IPS-18c (cell line): Measurements from ENCODE around the gene LSM7.

Experiments
- H3K4me3 ChIP-seq: 2 replicates; pipeline ENCODE4 v1.7.0; 2013; ENCODE audit warnings: low read depth, mild to moderate bottlenecking, low read length, moderate library complexity; ENCODE audit not compliant: insufficient read depth
- H3K9me3 ChIP-seq: one replicate; pipeline ENCODE4 v1.6.1; 2013; ENCODE audit warnings: mild to moderate bottlenecking, low read length, moderate library complexity; ENCODE audit not compliant: control insufficient read depth, insufficient read depth

Gene LSM7

DNA sequence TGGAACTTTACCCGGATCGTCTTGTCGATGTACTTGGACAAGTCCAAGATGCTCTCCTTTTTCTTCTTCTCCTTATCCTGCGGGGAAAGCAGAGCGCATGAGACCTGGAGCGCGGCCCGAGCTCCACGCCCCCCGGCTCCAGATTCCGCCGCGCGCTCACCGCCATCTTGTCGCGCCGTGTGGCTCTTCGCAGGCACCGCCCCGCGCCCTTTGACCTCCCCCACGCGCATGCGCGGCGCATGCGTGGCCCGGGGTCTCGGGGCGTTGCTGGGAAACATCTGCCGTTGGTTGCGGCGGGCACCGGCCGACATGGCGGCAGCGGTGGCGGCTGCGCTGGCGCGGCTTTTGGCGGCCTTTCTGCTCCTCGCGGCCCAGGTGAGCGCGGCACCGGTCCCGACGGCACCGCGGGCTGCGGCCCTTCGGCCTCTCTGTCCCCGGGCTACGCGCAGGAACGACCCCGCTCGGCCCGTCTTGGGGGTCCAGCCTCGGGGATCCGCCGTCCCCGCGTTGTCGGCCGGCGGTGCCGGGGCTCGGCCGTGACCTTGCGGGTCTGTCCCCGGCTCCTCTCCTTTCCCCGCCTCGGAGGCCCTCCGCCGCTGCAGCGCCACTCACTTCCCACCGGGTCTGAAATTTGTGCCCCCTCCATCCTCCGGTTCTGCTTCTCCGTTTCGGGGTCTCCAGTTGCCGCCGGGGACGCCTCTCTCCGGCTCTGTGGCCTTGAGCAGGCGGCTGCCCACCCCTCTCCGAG is at the start of gene LSM7, which contains the start of gene SPPL2B:
TSS of gene LSM7 (minus strand) at position 186 of the 748 bp plus-strand sequence. CDS start at position 166, 20 bp downstream.
TSS of gene SPPL2B (plus strand) at position 284 of the 748 bp plus-strand sequence. CDS start at position 310, 26 bp downstream.
- Histone ChIP-seq H3K9me3 (no peaks in the 10 kb centered on the region), H3K4me3 (peak within 1 kb of the TSS; percentile 88)

DNA sequence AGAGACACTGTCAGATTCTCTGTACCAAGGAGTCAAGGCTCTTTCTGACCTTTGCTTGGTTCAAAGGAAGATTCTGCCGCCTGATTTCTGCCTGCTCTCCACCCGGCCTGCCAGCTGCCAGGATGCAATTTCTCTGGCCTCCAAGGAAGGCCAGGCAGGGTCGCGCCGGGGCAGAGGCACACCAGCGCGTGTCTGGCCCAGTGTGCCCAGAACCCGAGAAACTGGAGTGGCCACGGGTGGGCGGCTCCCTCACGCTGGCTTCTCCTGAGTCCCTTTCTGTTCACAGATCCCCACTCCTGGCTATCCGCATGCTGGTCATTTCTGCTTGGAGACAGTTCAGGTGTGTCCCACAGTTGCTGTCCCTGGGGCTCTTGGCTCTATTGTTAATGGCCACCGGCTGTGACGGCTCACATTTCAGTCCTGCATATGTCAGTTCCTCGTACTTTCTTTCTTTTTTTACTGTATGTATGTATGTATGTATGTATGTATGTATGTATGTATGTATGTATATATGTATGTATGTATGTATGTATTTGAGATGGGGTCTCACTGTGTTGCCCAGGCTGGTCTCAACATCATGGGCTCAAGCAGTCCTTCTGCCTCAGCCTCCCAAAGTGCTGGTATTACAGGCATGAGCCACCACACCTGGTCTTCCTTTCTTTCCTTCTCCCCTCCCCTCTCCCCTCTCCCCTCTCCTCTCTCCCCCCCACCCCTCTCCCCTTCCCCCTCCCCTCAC is 48.6 kb upstream of the LSM7 start:
- Histone ChIP-seq H3K9me3 (peaks cover 2% of the 10 kb centered on the region), H3K4me3 (no peak overlapping the region)

DNA sequence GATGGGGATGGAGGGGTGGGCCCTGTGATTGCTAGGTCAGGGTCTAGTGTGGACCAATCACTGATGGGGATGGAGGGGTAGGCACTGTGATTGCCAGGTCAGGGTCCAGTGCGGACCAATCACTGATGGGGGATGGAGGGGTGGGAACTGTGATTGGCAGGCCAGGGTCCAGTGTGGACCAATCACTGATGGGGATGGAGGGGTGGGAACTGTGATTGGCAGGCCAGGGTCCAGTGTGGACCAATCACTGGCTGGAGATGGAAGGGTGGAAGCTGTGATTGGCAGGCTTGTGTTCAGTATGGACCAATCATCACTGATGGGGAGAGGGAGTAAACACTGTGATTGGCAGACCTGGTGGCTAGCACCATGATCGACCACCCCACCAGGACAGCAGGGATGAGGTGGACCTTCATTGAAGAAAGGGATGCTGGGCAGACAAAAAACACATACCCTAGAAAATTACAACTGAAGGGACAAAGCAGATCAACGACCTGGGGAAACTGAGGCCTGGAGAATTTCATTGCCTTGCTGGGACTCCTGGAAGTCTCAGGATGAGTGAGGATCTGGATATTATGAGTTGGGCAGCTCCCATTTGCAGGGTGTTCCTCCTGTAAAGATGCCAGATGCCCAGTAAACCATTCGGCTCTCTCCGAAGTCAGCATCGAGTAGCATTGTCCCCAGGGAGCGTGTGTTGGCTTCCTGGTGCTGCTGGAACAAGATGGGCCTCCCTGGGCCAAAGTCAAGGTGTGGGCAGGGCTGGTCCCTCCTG is 47.2 kb upstream of the LSM7 start:
- no peak overlapping the region for H3K4me3 ChIP-seq
- H3K9me3 ChIP-seq, result no peaks in the 10 kb centered on the region

DNA sequence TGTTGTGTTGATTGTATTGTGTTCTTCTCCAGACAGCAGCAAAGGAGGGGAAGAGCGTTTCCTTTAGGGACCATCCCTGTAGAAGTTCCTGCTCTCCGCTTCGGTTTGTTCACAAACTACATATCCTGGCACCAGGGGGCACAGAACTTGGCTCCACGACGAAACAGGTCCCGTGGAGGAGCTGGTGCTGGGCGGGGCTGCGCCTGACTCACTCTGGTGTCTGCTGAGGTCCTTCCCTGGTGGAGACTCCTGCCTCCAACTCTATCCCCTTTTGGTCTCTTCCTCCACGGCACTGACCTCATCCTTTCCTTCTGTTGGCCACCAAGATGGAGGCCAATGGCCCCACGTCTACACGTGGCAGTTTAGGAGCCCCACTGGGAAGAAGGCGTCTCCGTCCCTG is 46.4 kb upstream of the LSM7 start:
- H3K4me3 ChIP-seq, result no peak overlapping the region
- no peaks in the 10 kb centered on the region for H3K9me3 ChIP-seq

DNA sequence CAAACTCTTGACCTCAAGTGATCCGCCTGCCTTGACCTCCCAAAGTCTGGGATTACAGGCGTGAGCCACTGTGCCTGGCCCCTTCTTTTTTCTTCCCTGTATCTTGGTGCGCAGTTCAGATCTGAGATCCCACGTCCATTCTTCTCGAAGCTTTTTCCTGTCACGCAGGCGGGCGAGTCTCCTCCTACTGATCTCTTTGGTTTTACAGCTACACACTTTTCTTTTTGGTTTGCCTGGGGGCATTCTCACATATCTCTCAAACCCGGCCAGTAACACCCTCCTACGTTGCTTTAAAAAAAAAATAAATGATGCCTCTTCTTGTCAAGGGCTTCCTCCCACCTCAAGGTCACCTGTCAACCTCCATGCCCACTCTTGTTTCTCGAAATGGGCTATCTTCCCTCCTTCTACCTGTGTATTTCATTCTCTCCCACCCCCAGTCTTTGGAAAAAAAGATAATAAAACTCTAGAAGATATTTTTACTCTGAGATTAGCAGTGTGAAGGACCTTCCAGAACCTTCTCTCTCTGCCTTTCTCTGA is 43.8 kb upstream of the LSM7 start:
- H3K4me3 ChIP-seq, result no peak overlapping the region
- H3K9me3 ChIP-seq, result peaks cover 2% of the 10 kb centered on the region

DNA sequence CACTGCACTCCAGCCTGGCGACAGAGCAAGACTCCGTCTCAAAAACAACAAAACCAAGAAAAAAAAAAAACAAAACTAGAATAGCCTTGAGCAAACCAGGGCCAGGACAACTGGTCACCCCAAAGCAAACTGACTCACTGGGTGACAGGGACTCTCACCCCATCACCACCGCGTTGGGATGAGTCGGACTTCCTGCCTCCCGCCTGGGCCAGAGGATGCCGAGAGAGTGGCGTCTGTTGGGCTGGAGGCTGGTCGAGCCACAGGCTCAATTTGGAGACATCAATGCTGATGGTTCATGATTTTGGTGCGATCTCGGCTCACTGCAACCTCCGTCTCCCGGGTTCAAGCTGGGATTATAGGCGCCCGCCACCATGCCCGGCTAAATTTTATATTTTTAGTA is 43.3 kb upstream of the LSM7 start:
- H3K4me3 ChIP-seq, result no peak overlapping the region
- peaks cover 2% of the 10 kb centered on the region for H3K9me3 ChIP-seq

DNA sequence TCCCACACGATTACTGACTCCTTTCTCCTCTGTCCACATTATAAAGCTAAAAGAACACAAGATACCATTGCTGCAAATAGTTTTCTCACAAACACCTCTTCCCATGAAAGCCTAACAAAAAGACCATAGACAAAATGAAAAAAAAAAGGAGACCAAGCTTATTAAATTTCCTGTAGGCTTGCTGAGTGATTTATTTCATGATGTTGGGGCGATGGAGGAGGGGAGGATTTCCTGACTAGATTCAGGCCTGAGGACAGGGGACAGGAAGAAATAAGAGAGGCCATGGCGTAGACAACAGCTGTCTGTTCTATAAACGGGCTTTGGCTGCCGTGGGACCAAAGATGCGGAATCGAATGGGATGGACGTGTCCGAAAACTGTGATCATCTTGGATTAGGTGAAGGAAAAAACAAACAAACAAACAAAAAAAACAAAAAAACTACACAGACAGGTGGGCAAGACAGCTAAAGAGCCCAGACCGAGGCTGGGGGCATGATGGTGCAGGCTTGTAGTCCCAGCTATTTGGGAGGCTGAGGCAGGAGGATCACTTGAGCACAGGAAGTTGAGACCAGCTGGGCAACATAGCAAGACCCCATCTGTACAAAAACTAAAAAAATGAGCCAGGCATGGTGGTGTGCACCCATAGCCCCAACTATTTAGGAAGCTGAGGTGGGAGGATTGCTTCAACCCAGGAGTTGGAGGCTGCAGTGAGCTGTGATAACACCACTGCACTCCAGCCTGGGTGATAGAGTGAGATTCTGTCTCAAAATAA is 37.0 kb upstream of the LSM7 start:
- H3K9me3 ChIP-seq, result peaks cover 2% of the 10 kb centered on the region
- no peak overlapping the region for H3K4me3 ChIP-seq

DNA sequence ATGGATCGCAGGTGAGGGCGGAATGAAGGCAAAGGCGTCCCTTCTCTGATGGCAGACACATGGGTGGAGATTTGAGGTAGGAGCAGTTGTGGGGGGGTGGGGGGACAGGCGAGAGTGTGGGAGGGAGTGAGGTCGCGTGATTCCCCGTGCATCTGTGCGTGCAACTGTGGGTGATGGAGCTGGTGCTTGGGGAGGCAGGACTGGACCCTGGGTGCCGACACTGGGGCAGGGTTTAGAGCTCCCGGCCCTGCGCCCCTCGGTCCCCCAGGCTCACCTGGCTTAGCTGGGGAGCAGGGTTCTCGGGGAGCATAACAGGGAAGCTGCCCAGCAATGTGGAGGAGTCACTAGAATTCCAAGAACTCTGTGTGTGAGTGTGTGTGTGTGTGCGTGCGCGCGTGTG is 35.0 kb upstream of the LSM7 start:
- H3K9me3 ChIP-seq, result peaks cover 2% of the 10 kb centered on the region
- H3K4me3 ChIP-seq, result no peak overlapping the region

DNA sequence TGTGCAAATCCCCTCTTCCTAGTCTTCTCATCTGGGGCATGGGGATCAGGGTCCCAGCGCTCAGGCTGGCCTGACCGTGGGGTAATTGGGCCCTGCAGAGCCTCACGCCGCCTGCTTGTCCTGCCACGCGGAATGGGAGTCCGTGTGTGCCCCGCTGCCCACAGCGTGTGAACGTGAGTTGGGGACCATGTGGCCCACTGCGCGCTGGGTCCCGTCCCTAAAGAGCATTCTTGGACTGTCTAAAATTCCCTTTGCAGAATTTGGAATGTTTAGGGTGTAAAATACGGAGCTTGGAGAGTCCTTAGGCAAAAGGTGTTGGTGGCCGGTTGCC is 34.5 kb upstream of the LSM7 start:
- H3K4me3 ChIP-seq, result no peak overlapping the region

DNA sequence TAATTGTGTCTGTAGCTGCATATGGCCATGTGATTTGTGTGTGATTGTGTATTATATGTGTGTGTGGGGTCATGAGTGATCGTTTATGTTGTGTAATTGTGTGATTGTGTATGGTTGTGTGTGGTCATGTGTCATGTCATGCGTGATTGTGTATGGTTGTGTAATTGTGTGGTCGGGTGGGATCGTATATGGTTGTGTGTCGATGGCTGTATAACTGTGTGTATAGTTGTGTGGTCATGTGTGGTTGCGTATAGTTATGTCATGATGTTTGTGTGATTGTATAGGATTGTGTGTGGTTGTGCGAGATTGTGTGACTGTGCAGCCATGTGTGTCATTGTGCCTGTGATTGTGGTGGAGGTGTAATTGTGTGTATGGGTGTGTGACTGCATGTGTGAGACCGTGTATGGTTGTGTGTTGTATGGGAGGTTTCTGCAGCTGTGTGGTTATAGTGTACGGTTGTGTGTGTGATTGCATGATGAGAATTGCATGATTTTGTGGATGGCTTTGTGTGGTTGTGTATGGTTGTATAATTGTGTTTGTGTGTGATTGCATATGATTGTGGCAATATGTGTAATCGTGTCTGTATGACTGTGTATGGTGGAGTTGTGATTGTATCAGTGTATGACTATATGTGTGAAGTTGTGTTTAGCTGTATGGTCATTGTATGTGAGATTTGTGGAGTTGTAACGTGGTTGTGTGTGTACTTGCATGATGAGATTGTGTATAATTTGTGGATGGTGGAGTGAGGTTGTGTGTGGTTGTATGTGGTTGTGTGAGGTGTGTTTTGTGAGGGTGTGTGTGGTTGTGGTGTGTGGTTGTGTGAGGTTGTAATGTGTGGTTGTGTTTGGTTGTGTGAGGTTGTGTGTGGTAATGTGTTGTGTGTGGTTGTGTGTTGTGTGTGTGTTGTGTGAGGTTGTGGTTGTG is 33.9 kb upstream of the LSM7 start:
- H3K9me3 ChIP-seq, result no peaks in the 10 kb centered on the region

More for the DNA sequence above, 34.5 kb upstream of the LSM7 start:
- H3K9me3 ChIP-seq, result no peaks in the 10 kb centered on the region

DNA sequence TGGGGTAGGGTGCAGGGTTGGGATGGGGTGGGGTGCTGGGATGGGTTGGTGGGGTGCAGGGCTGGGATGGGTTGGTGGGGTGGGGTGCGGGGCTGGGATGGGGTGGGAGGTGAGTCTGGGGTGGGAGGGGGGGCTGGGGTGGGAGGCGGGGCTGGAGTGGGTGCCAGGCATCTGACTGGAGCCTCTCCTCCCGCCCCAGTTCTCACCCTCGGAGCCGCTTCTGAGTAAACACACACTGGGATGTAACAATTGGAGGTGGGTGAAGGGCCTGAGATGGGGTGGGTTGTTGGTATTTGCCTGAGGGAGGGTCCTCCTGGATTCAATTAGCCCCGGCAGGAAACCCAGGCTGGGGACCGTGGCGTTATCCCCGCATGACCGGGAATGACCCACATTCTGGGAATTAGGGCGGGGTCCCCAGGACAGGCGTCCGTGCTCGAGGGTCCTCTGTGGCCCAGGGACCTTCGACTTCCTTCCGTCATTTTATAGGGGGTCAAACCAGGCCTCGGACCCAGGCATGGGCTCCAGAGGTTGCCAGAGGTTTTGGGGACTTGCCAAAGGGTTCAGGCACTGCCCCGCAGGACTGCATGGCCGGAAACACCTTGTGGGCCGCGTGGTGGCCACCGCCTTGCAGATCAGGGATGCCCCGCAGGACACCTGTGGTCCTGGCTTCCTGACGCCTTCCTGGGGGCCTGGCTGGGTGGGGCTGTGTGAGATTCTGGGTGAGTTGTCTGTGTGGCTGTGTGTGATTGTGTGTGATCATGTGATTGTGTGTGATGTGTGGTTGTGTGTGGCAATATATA is 33.1 kb upstream of the LSM7 start:
- H3K4me3 ChIP-seq, result 0 out of 2 replicates have a peak overlapping the region, but pooled peaks have one; percentile 9

More for the DNA sequence above, 33.9 kb upstream of the LSM7 start:
- H3K4me3 ChIP-seq, result 0 out of 2 replicates have a peak overlapping the region, but pooled peaks have one; percentile 9

DNA sequence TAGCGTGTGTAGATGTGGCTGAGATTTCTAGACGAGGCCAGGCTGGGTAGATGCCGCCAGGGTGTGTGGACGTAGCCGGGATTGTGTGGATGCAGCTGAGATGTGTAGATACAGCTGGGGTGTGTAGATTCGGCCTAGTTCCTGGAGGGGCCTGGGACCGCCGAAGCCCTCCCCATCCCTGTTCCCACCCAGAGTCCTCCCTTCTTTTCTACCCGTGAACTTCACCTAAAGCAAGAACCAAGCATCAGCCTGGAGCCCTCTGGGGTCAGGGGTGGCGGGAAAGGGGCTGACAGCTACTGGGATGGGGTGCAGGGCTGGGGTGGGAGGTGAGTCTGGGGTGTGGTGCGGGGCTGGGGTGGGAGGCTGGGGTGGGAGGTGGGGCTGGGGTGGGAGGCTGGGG is 32.4 kb upstream of the LSM7 start:
- H3K9me3 ChIP-seq, result no peaks in the 10 kb centered on the region
- H3K4me3 ChIP-seq, result peak overlapping the region; percentile 5; the same call in 1 of the 2 replicates

More for the DNA sequence above, 33.1 kb upstream of the LSM7 start:
- no peaks in the 10 kb centered on the region for H3K9me3 ChIP-seq

DNA sequence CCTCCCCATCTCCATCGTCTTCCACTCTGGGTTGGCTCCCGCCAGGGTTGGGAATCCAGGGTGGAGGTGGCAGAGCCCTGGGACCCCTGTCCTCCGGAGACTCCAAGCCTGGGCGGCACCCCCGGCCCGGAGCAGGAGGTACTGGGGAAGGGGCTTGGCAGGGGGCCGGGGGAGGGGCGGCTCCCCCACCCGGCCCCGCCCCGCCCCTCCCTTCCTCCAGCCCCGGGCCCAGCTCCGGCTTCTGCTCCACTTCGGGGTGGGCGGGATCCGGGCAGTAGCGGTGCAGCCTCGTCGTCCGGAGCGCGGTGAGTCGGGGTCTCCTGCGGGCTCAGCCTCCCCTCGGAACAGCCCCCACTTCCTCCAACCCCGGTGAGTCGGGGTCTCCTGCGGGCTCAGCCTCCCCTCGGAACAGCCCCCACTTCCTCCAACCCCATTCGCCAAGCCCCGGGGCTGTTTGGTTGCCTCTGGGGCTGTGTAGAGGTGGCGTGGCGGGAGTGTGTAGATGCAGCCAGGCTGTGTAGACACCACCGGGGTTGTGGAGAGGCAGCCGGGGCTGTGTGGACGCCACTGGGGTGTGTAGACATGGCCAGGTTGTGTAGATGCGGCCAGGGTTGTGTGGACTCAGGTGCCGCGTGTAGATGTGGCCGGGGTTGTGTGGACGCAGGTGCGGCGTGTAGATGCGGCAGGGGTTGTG is 31.8 kb upstream of the LSM7 start, which contains the start of gene TMPRSS9:
TSS of gene TMPRSS9 (plus strand) at position 274 of the 694 bp plus-strand sequence. CDS start 29,521 bp downstream, outside the sequence.
- Histone ChIP-seq H3K9me3 (no peaks in the 10 kb centered on the region), H3K4me3 (peak within 1 kb of the TSS; percentile 5; the same call in 1 of the 2 replicates)

DNA sequence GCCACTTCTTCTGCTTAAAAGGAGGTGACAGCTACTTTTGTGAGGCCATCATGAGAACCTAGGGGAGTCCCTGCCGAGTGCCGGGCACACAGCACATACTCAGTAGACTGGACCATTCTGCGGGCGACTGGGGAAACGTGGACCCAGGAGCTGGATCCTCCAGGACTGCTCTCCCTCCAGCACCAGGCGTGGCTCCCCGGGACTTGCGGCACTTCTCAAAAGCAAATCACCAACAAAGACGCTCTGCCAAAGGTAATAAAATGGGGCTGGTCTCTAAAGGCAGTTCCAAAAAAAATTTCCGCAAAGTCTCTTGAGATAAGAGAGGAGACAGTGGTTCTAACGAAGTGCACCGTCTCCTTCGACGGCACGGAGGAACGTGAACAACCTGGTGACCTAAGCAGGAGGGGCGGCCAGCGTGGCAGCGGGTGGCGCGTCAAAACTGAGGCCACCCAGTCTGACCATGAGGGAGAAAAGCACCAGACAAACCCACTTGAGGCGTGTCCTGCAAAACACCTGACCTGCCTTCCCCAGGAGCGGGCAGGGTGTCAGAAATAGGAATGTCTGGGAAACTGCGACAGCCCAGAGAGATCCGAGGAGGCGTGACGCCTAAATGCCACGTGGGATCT is 30.3 kb upstream of the LSM7 start:
- Histone ChIP-seq H3K4me3 (no peak overlapping the region), H3K9me3 (no peaks in the 10 kb centered on the region)
